ENCODE measurements around the gene CALR3. TPM values are rescaled to one million over a fixed set of nuclear protein-coding genes. Genes with fewer than 3 reads are reported as not detected.
"Not testable (repeated sequence)": the region's sequence is repeated elsewhere in the genome, so short reads cannot be mapped to it uniquely, and the experiment has no call there.

Gene CALR3
- polyA plus RNA-seq, 1 donor from 2014 or later = not detected

DNA sequence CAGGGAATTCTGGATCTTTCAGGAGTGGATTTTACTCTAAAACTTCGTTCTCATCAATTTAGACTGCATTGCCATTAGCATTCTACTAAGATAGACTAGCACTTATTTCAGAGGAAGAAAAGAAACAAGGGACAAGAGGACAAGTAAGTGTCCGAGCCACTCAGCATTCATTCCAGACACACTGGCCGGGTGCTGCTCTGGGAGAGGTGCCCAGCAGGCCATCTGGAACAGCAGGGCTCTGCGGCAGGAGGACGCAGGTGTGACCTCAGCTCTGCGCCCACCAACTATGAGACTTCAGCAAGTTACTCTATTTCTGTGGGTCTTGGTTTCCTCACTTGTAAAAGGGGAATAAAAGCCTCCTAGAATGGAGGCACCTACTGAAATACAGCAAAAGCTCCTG, 28.4 kb downstream of the CALR3 start:
- TF ChIP-seq, protein P1, sequence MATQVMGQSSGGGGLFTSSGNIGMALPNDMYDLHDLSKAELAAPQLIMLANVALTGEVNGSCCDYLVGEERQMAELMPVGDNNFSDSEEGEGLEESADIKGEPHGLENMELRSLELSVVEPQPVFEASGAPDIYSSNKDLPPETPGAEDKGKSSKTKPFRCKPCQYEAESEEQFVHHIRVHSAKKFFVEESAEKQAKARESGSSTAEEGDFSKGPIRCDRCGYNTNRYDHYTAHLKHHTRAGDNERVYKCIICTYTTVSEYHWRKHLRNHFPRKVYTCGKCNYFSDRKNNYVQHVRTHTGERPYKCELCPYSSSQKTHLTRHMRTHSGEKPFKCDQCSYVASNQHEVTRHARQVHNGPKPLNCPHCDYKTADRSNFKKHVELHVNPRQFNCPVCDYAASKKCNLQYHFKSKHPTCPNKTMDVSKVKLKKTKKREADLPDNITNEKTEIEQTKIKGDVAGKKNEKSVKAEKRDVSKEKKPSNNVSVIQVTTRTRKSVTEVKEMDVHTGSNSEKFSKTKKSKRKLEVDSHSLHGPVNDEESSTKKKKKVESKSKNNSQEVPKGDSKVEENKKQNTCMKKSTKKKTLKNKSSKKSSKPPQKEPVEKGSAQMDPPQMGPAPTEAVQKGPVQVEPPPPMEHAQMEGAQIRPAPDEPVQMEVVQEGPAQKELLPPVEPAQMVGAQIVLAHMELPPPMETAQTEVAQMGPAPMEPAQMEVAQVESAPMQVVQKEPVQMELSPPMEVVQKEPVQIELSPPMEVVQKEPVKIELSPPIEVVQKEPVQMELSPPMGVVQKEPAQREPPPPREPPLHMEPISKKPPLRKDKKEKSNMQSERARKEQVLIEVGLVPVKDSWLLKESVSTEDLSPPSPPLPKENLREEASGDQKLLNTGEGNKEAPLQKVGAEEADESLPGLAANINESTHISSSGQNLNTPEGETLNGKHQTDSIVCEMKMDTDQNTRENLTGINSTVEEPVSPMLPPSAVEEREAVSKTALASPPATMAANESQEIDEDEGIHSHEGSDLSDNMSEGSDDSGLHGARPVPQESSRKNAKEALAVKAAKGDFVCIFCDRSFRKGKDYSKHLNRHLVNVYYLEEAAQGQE (IDR thresholded peaks at IDR 0.05; ENCODE audit: borderline replicate concordance) = no peak
- TF ChIP-seq SMC3 (conservative IDR thresholded peaks at IDR 0.05; ENCODE audit: poor library complexity) (no peak), EP300 (conservative IDR thresholded peaks at IDR 0.05; ENCODE audit: poor library complexity, severe bottlenecking) (no peak), POLR2AphosphoS5 (IDR thresholded peaks at IDR 0.05) (no peak), MXI1 (conservative IDR thresholded peaks at IDR 0.05; ENCODE audit: poor library complexity, severe bottlenecking) (no peak), RAD21 (conservative IDR thresholded peaks at IDR 0.05) (no peak), EZH2 (IDR thresholded peaks at IDR 0.05; ENCODE audit: borderline replicate concordance, insufficient read depth, low read length, poor library complexity, severe bottlenecking) (no peak), TAF1 (IDR thresholded peaks at IDR 0.05; ENCODE audit: low read depth) (no peak)
- TF ChIP-seq, protein P2, sequence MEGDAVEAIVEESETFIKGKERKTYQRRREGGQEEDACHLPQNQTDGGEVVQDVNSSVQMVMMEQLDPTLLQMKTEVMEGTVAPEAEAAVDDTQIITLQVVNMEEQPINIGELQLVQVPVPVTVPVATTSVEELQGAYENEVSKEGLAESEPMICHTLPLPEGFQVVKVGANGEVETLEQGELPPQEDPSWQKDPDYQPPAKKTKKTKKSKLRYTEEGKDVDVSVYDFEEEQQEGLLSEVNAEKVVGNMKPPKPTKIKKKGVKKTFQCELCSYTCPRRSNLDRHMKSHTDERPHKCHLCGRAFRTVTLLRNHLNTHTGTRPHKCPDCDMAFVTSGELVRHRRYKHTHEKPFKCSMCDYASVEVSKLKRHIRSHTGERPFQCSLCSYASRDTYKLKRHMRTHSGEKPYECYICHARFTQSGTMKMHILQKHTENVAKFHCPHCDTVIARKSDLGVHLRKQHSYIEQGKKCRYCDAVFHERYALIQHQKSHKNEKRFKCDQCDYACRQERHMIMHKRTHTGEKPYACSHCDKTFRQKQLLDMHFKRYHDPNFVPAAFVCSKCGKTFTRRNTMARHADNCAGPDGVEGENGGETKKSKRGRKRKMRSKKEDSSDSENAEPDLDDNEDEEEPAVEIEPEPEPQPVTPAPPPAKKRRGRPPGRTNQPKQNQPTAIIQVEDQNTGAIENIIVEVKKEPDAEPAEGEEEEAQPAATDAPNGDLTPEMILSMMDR (IDR thresholded peaks at IDR 0.05; ENCODE audit: poor library complexity, severe bottlenecking) = no peak
- Histone ChIP-seq H2AFZ (ENCODE audit: low read depth, low read length) (no peak overlapping the region), H3K9me3 (ENCODE audit: low read length) (no peaks in the 10 kb centered on the region), H4K20me1 (ENCODE audit: insufficient read depth) (peaks cover 22% of the 10 kb centered on the region), H3K79me2 (replicated peaks; ENCODE audit: insufficient read depth, low read length) (peaks cover 82% of the 10 kb centered on the region), H3K9ac (ENCODE audit: low read length) (no peak overlapping the region), H3K4me3 (ENCODE audit: low read length) (no peak overlapping the region), H3K36me3 (ENCODE audit: insufficient read depth, low read length) (no peaks in the 10 kb centered on the region), H3K9me2 (ENCODE audit: insufficient read depth, low read length) (no peaks in the 10 kb centered on the region), H3K4me2 (ENCODE audit: low read length) (no peak overlapping the region), H3K27me3 (ENCODE audit: insufficient read depth, low read depth, low read length) (no peaks in the 10 kb centered on the region), H3K27ac (ENCODE audit: low read length) (no peak overlapping the region), H3F3A (ENCODE audit: insufficient read depth, low read length, poor library complexity, severe bottlenecking) (no peaks in the 10 kb centered on the region)

DNA sequence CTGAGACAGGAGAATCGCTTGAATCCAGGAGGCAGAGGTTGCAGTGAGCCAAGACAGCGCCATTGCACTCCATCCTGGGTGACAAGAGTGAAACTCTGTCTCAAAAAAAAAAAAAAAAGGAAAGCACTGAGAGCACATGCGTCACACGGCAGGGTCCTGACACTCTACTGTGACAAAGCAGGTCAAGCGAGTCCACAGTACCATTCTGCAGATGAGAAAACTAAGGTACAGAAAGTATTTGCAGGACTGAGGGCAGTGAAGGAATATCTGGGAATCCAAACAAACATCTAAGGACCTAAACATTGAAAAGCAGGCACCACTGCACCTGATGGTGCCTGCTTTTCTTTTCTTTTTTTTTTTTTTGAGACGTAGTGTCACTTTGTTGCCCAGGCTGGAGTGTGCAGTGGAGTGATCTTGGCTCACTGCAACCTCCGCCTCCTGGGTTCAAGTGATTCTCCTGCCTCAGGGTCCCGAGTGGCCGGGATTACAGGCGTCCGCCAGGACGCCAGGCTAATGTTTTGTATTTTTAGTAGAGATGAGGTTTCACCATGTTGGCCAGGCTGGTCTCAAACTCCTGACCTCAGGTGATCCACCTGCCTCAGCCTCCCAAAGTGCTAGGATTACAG, 29.1 kb downstream of the CALR3 start:
- not testable (repeated sequence) for H3K36me3 ChIP-seq (ENCODE audit: insufficient read depth, low read length); H3K4me2 ChIP-seq (ENCODE audit: low read length); H3K27me3 ChIP-seq (ENCODE audit: insufficient read depth, low read depth, low read length); H3K27ac ChIP-seq (ENCODE audit: low read length); H3K9me3 ChIP-seq (ENCODE audit: low read length); H3K9me2 ChIP-seq (ENCODE audit: insufficient read depth, low read length); H3K9ac ChIP-seq (ENCODE audit: low read length); H2AFZ ChIP-seq (ENCODE audit: low read depth, low read length); H3F3A ChIP-seq (ENCODE audit: insufficient read depth, low read length, poor library complexity, severe bottlenecking); H3K4me3 ChIP-seq (ENCODE audit: low read length)
- peaks cover 22% of the 10 kb centered on the region for H4K20me1 ChIP-seq (ENCODE audit: insufficient read depth)
- H3K79me2 ChIP-seq (replicated peaks; ENCODE audit: insufficient read depth, low read length) = peaks cover 86% of the 10 kb centered on the region

DNA sequence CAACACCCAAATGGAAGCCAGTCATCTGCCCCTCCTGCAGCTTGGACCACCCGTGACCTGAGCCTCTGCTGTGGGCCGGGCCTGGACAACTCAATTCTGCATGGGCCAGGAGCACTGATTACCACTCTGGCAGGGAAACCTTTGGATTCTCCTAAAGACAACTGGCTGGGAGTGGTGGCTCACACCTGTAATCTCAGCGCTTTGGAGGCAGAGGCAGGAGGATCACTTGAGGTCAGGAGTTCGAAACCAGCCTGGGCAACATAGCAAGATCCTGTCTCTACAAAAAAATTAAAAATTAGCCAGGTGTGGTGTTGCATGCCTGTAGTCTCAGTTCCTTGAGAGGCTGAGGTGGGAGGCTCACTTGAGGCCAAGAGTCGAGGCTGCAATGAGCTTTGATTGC, 30.7 kb downstream of the CALR3 start:
- H3K27ac ChIP-seq (ENCODE audit: low read length) = no peak overlapping the region
- no peak overlapping the region for H3K4me2 ChIP-seq (ENCODE audit: low read length)
- no peaks in the 10 kb centered on the region for H3K27me3 ChIP-seq (ENCODE audit: insufficient read depth, low read depth, low read length)
- peaks cover 81% of the 10 kb centered on the region for H3K79me2 ChIP-seq (replicated peaks; ENCODE audit: insufficient read depth, low read length)
- H3F3A ChIP-seq (ENCODE audit: insufficient read depth, low read length, poor library complexity, severe bottlenecking) = no peaks in the 10 kb centered on the region
- H4K20me1 ChIP-seq (ENCODE audit: insufficient read depth) = peaks cover 26% of the 10 kb centered on the region
- H3K36me3 ChIP-seq (ENCODE audit: insufficient read depth, low read length) = no peaks in the 10 kb centered on the region
- TF ChIP-seq TAF1 (IDR thresholded peaks at IDR 0.05; ENCODE audit: low read depth) (no peak), EP300 (conservative IDR thresholded peaks at IDR 0.05; ENCODE audit: poor library complexity, severe bottlenecking) (no peak), MXI1 (conservative IDR thresholded peaks at IDR 0.05; ENCODE audit: poor library complexity, severe bottlenecking) (no peak)
- H3K4me3 ChIP-seq (ENCODE audit: low read length) = no peak overlapping the region
- H3K9me2 ChIP-seq (ENCODE audit: insufficient read depth, low read length) = no peaks in the 10 kb centered on the region
- H3K9me3 ChIP-seq (ENCODE audit: low read length) = no peaks in the 10 kb centered on the region
- no peak overlapping the region for H2AFZ ChIP-seq (ENCODE audit: low read depth, low read length)
- H3K9ac ChIP-seq (ENCODE audit: low read length) = no peak overlapping the region

All from neural cell (in vitro differentiated cells).